Left hindlimb (tissue), 1 donor: ENCODE data around the gene SLC9A7.

ENCODE experiments used
- DNase-seq: peaks from one replicate; pipeline ENCODE4 v3.0.0-alpha.2; 2018

The SLC9A7 gene

DNA sequence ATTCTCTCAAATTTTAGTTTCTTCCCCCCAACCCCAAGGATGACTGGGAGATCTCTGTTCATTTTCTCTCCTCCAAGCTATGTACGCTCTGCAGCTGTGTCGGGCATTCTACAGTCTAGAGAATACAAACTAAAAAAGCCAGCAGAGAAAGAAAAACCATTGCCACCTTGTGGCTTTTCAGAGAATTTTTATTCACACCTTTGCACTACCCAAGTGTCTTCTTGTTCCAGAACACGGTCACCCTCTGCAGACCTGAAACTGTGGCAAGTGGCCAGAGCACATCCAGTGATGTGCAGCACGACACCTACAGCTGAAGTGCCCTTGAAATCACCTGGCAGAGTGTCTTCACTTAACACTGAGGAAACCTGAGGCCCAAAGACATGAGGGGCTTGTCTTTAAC lies 116.8 kb downstream of the SLC9A7 start:
- DNase-seq: no peak

DNA sequence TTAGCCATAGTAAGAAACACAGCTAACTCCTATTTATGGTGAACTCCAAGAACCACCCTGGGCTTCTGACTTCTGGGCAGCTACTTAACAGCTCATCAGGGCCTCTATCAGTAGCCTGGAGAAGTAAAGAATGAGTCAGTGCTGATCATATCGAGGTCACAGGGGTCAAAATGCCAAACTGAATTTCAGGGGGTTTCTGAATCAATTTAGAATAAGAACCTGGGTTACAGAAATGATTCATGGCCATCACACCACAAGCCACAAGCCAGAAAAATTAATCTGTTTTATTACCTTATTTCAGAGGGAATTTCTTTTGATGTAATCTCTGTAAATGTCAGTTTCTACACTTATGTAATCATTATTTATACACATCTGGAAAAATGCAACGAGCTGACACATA lies 121.0 kb downstream of the SLC9A7 start:
- DNase-seq: no peak

DNA sequence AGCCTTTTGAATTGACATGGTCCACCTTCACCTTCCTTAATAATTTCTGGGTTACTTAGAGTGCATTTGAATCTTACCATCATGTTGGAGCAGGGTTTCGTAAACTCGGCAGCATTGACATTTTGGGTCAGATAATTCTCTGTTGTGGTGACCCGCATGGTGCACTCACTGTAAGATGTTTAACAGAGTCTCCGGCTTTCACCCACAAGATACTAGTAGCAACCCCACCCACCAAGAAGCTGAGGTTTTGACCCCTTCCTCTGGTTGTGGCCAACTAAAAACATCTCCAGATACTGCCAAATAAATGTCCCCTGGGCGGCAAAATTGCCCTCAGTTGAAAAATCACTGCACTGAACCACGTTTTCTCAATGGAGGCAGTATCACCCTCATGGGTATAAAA lies 122.7 kb downstream of the SLC9A7 start:
- DNase-seq: no peak

DNA sequence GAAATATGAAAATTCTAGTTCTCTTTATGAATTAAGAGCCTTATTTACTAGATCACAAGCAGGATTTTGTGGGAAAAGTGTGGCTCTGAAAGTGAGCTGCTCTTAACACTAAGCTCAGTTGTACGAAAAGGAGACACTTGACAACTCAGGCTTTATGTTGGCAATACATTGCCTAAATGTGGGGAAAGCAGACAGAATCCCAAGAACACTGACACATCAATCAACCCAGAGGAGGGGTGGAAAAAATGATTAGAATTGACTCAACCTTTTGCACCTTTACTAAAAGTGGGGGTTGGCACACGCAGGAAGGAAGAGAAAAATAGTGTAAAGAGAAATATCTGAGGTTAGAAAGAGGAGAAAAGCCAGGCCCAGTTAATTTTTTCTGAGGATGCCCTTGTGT lies 123.7 kb downstream of the SLC9A7 start:
- no peak for DNase-seq

DNA sequence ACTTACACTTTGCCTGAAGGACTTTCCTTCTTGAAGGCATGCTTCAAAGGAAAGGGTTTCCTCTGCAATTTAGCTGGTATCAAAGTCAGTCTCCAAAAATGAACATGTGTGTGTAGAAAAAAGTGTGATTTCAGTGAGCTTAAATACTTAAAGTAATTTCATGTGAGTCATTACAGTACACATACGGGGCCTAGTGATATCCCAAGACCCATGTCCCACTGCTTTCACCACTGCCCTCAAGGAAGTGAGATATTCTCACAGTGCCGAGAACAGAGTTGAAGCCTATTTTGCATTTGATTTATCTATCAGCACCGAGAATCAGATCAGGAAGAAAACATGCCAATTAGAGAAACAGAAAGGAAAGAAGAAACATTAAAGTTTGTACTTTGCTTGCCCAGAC lies 124.3 kb downstream of the SLC9A7 start:
- no peak for DNase-seq

DNA sequence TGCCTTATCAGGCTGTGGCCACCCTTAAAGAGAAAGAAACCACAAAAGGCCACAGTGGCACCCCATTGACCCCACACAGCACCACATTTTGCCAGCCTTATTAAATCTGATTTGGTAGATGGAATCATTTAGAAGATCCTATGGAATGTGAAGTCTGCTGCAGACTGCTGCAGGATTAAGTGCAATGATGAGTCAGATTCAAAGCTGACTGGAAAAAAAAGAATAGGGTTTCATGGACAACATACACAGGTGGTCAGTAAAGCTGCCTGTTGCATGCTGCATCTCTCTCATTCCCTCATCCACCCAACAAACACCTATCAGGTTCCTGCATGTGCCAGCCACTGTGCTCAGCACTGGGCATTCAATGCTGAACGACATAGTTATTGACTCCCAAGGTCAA lies 128.8 kb downstream of the SLC9A7 start:
- DNase-seq: no peak

DNA sequence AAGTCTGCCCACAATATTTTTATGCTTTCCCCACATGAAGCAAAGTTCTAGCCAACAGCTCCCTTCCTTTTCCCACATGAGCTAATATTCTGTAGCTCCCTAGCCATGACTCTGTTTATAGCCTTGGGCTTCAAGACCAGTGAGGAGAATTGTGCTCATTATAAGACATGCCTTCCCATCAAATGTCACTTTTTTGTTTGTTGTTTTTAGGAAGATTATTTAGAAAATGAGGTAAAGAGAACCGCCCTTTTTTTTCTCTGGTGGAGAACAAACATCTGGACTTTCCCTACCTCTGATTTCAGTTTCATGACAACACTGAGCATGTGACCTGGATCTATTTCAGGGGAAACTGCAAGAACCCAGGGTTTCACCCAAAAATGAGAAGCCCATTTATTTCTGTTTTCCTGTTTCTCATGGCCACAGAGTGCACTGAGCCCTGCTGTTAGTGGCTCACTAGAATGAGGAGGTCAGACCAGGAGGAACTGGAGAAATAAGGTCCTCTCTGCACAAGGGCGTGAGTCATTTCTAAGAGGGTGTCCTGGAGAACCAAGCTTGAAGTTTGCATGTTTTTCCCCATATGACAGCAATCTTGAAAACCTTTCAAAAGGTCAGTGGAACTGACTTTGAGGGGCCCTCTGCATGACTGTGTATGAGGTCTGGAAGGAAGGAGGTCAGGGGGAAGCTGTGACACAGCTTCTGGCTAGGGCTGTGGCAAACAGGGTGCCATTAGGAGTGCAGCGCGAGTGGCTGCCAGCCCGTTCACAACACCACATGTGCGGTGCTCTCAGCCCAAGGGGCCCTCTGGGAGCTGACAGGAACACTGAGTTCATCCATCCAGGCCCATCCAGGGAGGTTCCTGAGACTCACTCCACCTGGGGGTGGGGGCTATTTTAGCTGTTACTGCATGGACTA lies 130.2 kb downstream of the SLC9A7 start:
- DNase-seq: no peak

DNA sequence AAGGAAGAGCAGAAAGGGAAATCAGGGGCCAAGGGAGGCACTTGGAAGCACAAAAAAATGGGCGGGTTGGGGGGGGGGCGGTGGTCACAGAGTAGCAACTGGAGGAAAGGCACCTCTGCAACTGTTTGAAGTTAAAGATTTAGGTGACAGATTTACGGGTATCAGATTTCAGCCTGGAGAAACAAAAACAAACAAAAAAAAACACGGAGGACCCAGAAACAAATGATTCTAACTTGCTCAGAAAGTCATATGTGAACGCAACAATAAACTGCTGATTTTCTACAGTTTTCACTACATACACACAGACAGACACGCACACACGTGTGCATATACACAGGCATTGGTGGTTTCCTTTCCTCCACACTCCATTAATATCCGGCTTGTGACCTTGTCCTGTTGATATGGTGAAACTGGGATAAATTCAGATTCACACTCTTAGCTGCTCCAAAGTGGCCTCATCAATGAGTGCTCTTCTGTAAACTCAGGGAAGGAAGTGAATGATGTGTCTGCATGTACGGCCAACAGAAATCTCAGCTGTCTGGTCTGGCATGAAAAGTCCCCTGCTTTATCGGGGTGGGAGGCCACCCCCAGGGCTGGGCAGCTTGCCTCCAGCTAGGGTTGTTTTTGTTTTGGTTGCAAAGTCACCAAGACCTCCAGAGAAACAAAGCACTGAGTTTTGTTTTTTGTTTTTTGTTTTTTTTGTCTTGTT lies 131.1 kb downstream of the SLC9A7 start:
- DNase-seq: no peak

DNA sequence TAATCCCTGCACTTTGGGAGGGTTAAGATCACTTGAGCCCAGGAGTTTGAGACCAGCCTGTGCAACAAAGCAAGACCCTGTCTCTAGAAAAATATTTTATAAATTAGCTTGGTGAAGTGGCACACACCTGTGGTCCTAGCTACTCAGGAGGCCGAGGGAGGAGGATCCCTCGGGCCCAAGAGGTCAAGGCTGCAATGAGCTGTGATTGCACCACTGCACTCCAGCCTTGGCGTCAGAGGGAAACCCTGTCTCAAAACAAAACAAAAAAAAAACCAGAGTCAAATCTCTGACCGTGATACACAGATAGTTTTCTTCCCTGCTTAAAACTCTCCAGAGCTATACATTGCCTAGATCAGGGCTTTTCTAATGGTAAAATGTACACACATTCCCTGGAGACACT lies 131.9 kb downstream of the SLC9A7 start:
- DNase-seq: no peak

DNA sequence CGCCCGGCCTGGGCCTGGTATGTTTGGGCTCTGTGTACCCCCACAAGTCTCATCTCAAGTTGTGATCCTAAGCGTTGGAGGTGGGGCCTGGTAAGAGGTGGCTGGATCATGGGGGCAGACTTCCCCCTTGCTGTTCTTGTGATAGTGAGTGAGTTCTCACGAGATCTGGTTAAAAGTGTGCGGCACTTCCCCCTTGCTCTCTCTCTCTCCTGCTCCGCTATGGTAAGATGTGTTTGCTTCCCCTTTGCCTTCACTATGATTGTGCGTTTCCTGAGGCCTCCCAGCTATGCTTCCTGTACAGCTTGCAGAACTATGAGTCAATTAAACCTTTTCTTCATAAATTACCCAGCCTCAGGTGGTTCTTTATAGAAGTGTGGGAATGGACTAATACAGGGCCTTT lies 132.4 kb downstream of the SLC9A7 start:
- DNase-seq: no peak

DNA sequence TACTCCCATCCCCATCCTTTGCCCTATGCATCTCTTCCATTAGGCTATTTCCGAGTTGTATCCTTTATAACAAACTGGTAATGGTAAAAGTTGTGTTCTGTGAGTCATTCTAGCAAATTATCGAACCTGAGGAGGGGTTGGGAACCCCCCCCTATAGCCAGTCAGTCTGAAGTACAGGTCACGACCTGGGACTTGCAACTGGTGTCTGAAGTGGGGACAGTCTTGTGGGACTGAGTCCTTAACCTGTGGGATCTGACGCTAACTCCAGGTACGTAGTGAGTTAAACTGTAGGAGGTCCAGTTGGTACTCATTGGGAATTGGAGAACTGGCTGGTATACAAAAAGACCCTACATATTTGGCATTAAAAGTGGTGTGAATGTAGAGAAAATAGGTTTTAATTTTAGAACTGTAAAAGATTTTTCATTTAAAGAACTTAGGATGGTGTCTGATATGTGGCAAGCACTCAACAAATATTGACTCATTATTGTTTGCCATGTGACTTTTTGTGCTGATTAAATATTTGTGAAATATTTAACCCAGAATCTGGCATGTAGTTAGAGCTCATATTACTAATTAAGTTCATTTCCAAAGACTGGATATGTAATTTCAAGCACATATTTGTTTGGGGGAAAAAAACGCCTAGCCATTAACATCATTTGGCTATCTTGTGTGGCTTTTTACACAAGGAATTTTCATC lies 134.7 kb downstream of the SLC9A7 start:
- DNase-seq: no peak

DNA sequence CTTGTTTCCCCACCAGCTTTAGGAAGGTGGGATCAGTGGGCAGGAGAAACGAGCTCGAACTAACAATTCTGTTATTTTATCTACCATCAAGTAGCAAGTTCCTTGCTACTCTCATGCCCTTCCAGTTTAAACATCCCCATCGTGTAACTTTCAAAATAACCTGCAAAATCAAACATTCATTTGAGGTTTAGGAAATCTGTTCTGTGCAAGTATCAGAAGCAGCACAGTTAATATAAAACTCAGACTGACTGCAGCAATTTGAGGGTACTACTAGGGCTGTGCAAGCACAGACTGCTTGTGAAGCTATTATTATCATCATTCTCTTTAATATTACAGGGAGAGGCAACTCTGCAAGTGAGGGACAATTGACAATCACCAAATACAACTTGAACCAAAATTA lies 137.3 kb downstream of the SLC9A7 start:
- no peak for DNase-seq

DNA sequence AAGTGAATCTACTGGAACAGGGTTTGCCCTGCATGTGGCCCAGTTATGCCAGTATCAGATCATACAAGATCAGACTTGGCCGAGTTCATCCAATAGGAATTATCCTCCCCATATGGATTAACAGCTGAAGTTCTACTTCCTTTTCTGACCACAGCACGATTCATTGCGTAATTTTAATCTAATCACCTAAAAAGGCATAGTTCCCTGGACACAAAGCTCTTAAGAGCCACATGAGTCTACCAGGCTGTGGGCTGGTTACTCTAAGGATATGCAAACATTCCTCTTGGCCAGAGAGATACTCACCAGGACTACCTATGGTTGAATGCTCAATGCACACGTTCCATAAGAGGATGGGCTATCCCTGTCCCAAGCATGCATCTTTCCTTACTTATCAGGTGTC lies 138.4 kb downstream of the SLC9A7 start:
- no peak for DNase-seq

DNA sequence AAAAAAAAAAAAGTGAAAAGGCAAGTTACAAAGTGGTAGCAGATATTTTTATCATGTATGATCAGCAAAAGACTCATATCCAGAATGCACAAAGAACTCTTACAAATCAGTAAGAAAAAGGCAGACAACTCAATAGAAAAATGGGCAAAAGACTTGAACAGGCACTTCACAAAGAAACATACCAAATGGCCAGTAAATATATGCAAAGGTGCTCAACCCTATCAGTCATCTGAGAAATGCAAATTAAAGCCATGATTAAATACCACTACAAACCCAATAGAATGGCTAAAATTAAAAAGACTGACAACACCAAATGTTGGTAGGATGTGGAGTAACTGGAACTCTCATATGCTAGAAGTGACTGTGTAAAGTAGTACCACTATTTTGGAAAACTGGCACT lies 140.0 kb downstream of the SLC9A7 start:
- DNase-seq: no peak

DNA sequence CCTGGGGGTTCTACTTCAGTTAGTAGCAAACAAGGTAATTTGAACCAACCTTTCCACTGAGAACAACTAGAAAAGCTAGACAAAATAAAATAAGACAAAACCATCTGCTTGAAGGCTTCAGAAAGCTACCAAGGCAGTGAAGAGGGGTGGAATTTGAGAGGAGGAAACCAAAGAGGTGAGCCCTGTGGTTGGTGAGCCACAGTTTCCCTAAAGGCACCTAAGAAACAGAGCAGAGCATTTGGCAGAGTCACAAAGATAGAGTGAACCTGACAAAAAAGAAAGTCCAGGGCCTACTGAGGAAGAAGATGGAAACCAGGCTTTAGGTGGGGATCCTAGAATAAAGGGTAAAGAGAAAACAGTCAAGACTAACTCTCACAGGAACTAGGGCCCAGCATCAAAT lies 141.0 kb downstream of the SLC9A7 start:
- no peak for DNase-seq

DNA sequence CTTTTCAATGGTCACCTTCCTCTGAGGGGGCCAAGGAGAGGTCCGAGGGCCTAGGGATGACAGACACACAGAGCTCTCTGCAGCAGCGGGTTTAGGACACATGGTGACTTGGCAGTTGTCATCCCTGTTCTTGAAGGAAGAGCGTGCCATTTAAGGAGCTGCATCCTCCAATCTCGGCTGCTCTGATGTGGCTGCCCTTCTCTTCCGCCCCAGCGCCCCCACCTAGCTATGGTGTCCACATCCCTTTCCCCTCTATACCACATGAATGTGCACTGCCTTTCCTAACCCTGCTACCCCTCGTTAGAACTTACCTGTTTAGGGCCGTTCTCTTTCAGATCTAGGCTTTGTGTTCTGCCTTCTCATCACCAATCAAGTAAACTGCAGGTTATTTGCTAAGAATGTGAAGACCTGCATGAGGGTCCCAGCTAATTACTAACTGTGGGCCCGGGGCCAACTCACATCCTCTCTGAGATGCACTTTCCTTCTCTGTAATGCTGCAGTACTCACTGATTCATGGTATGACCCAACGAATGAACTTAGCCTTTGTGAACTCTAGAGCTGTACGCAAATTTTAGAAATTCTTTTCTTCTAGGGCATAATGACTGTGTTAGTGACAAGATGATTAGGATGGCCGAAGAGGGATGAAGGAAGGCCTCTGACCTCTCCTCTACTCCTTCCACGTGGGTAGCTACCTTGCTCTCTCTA lies 147.1 kb downstream of the SLC9A7 start:
- no peak for DNase-seq

DNA sequence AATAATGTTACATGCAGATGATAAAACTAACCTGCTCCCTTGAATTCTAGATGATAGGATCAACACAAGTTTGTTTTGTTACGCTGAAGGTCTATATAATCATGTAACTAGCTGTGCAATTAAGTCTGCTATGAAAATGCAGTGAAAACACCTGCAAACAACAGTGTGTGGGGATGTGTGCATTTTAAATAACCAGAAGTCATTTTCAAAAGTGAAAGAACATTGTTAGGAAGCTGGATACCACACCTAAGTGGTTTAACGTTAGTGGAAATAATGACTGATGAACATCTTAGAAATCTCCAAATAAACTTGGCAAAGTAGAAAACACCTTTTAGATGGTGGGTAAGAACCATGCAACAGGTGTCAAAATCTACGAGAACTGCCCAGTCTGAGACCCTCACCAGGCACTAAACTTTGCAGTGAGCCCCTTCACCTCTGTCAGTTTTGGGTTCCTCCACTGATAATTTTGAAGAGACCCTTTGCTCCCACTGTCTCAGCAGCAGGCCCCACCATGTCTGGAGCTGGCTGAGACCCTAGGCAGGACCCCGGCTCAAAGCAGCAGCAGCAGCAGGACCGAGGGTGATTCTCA lies 148.8 kb downstream of the SLC9A7 start:
- DNase-seq: no peak

DNA sequence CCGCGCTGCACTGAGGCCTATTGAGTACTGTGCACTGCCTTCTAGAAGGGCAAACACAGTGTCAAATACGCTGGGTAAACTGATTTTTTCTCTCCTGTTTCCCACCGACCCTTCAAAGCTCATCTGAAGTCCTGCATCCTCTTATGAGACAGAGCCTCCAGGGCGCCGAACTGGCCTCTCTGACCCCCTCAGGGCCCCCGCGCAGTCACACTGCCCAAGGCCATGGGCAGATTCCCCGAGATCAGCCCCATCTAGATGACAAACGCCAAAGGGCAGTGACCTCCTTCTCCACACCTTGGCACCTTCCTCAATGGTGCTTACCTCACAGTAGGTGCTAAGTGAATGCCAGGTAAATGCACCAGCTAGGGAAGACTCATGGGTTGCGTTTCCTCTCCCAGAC lies 151.0 kb downstream of the SLC9A7 start:
- no peak for DNase-seq

DNA sequence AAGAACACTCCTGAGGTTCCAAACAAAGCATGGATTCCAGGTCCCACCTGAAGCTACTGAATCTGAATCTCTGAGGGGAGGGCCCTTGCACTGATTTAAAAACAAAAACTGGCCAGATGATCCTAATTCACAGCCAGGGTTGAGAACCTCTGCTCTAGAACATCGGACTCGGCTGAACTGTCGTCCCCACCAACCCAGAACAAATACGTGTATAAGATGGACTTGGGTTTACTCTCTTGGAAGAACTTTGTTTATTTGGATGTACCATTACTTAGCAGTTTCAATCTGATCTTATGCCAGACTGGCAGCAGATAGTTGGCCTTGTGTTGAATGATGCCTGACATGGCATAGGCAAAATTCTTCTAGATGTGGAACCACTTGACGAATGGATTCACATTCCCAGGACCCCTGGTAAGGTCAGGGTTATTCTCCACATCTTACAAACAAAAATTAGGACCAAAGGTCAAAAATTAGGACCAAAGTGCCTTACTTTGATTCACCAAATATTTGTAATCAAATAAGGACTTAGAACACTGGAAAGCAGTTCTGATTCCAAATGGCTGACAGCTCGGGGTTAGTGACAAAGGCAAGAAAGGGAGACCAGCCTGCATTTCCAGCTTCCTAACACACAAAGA lies 156.3 kb downstream of the SLC9A7 start:
- DNase-seq: no peak

DNA sequence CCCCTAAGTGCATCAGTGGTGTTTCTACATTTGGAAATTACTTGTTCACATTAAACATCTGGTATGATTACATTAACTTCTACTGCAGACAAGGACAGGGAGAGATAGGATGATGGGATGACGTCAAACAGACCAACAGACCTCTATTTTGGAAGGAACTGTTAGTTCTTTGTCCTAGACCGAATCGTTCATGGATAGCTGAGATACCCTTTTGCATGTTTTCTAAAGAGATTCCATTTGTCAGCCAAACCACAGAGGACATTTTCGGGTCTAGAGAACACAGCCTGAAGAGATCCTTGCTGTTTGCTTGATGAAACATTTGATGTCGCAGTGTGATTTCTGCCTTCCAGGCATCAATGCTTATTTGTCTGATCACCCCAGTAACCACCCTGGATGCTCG lies 157.6 kb downstream of the SLC9A7 start:
- no peak for DNase-seq

DNA sequence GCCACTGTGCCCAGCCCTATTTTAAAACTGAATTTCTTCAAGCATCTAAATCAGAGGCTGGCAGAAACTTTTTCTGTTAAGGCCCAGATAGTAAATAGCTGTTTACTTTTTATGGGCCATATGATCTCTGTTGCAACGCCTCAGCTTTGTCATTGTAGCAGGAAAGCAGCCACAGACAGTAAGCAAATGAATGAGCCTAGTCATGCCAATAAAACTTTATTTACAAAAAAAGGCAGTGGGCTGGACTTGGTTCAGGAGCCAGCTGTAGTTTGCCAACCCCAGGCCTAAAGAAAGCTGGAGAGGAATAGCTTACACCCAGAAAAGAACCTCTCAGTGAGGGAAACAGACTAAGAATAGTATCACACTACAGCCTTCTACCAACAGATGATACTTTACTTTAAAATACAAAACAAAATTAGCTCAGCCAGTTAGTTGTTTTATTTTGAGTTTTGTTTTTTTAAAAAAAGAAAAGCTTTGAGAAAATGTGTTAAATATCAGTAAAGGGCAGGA lies 159.8 kb downstream of the SLC9A7 start:
- no peak for DNase-seq

DNA sequence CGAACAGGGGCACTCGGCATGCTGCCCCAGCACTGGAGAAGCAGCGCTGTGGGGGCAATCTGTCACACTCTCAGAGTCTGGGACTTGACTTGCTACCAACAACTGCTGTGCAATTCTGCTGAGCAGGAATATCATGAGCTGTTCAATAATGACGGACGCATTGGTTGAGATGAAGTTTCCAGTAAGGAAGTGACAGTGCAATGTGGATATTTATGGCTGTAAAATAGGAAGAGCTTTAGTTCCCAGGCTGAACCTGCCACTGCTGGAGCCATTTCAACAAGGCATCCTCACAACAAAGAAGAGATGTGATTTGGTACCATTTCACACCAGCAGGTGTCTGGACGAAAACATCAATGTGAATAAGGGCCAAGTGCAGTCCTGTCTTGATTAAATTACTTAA lies 161.1 kb downstream of the SLC9A7 start:
- no peak for DNase-seq
